ENCODE results near the gene TEX11.
"Not testable (repeated sequence)": the region's sequence is repeated elsewhere in the genome, so short reads cannot be mapped to it uniquely, and the experiment has no call there.

Gene TEX11

DNA sequence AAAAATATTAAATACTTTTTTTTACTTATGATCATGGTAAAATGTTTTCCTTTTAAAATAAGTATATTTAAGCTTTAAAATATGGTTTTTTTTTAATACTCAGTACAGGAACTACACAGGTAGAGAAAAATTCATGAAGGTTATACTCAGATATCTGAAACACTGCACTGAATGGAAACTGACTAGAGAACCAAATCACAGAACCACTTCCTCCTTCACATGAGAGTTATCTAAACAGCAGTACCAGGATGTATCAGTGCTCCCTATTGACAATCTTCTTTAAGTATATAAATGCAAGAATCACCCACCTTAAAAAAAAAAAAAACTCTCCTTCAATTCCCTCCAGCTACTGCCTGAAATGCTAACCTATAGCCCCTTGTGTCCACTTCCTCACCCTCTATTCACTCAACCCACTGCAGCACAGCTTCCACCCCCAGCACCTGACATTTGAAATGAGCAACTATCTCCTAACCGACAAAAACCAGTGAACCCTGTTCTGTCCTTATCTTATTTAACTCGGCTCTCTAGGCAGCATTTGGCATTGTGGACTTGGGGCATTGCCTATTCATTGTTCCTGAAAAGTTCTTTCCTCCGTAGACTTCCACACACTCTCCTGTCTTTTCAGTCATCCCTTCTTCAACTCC, 13.3 kb upstream of the TEX11 start:
- Histone ChIP-seq H3K27me3 (ENCODE audit: low read depth, low read length) (no peaks in the 10 kb centered on the region), H2AFZ (ENCODE audit: low read depth, low read length) (no peak overlapping the region), H3K9ac (ENCODE audit: low read length) (no peak overlapping the region), H3K4me1 (ENCODE audit: low read length) (peaks cover 5% of the 10 kb centered on the region; the same call in 1 of the 2 replicates), H4K20me1 (ENCODE audit: insufficient read depth, low read length) (no peaks in the 10 kb centered on the region), H3K4me3 (ENCODE audit: low read length) (no peak overlapping the region), H3K9me3 (ENCODE audit: insufficient read depth, low read length) (no peaks in the 10 kb centered on the region), H3K27ac (ENCODE audit: low read length) (no peak overlapping the region), H3K79me2 (ENCODE audit: low read length) (no peaks in the 10 kb centered on the region), H3K36me3 (replicated peaks; ENCODE audit: low read depth, low read length) (no peaks in the 10 kb centered on the region), H3K4me2 (ENCODE audit: low read length) (peak overlapping the region; percentile 46; the same call in 1 of the 2 replicates)
- TF ChIP-seq CTCF (IDR thresholded peaks at IDR 0.05; ENCODE audit: low read depth, low read length) (no peak), EZH2phosphoT487 (IDR thresholded peaks at IDR 0.05; ENCODE audit: low read depth) (no peak)

- no peaks in the 10 kb centered on the region for H3K36me3 ChIP-seq (replicated peaks; ENCODE audit: low read depth, low read length)
- H3K27ac ChIP-seq (ENCODE audit: low read length): no peak overlapping the region
- no peak overlapping the region for H2AFZ ChIP-seq (ENCODE audit: low read depth, low read length)
- H4K20me1 ChIP-seq (ENCODE audit: insufficient read depth, low read length): no peaks in the 10 kb centered on the region
- H3K4me1 ChIP-seq (ENCODE audit: low read length): 0 out of 2 replicates have a peak, but pooled peaks cover under 1% of the 10 kb centered on the region
- no peaks in the 10 kb centered on the region for H3K79me2 ChIP-seq (ENCODE audit: low read length)
- TF ChIP-seq EZH2phosphoT487 (IDR thresholded peaks at IDR 0.05; ENCODE audit: low read depth) (no peak), CTCF (IDR thresholded peaks at IDR 0.05; ENCODE audit: low read depth, low read length) (no peak)
- no peak overlapping the region for H3K4me3 ChIP-seq (ENCODE audit: low read length)
- no peak overlapping the region for H3K4me2 ChIP-seq (ENCODE audit: low read length)
- no peaks in the 10 kb centered on the region for H3K27me3 ChIP-seq (ENCODE audit: low read depth, low read length)
- no peak overlapping the region for H3K9ac ChIP-seq (ENCODE audit: low read length)
- H3K9me3 ChIP-seq (ENCODE audit: insufficient read depth, low read length): no peaks in the 10 kb centered on the region
Observed at GRCh38 chrX:70916754-70917153, 8.2 kb upstream of the TEX11 start.

DNA sequence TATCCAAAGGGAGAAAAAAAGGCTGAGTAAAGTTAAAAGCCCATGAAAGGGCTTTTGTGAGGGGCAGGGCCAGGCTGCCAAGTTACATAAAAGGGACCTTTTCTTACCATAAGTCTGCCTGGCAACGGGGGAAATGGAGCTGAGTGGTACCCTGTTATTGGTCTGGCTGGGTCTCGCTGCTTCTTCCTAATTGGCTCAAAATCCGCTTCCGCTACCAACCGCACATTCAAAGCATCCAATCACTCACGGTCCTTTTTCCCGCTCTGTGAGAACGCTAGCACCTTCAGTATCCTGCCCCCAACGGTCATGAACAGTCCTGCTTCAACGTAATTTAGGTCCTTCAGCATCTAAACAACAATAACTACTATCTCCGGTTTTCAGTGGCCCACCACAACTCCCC, 611 bp downstream of the TEX11 start:
- Histone ChIP-seq H3K4me2 (ENCODE audit: low read length) (no peak overlapping the region), H2AFZ (ENCODE audit: low read depth, low read length) (no peak overlapping the region), H4K20me1 (ENCODE audit: insufficient read depth, low read length) (no peaks in the 10 kb centered on the region), H3K27ac (ENCODE audit: low read length) (no peak overlapping the region), H3K4me1 (ENCODE audit: low read length) (no peaks in the 10 kb centered on the region), H3K9me3 (ENCODE audit: insufficient read depth, low read length) (no peaks in the 10 kb centered on the region), H3K9ac (ENCODE audit: low read length) (no peak overlapping the region), H3K27me3 (ENCODE audit: low read depth, low read length) (no peaks in the 10 kb centered on the region), H3K4me3 (ENCODE audit: low read length) (no peak overlapping the region), H3K36me3 (replicated peaks; ENCODE audit: low read depth, low read length) (no peaks in the 10 kb centered on the region), H3K79me2 (ENCODE audit: low read length) (no peaks in the 10 kb centered on the region)
- no peak for TF ChIP-seq EZH2phosphoT487 (IDR thresholded peaks at IDR 0.05; ENCODE audit: low read depth)
- TF ChIP-seq CTCF (IDR thresholded peaks at IDR 0.05; ENCODE audit: low read depth, low read length): no peak

GRCh38 chrX:70901465-70901864, 7.0 kb downstream of the TEX11 start:
- Histone ChIP-seq H3K9ac (ENCODE audit: low read length) (no peak overlapping the region), H3K9me3 (ENCODE audit: insufficient read depth, low read length) (no peaks in the 10 kb centered on the region), H3K79me2 (ENCODE audit: low read length) (no peaks in the 10 kb centered on the region), H3K27me3 (ENCODE audit: low read depth, low read length) (no peaks in the 10 kb centered on the region), H3K4me3 (ENCODE audit: low read length) (no peak overlapping the region), H3K4me2 (ENCODE audit: low read length) (no peak overlapping the region), H4K20me1 (ENCODE audit: insufficient read depth, low read length) (no peaks in the 10 kb centered on the region), H2AFZ (ENCODE audit: low read depth, low read length) (no peak overlapping the region), H3K27ac (ENCODE audit: low read length) (no peak overlapping the region), H3K4me1 (ENCODE audit: low read length) (no peaks in the 10 kb centered on the region), H3K36me3 (replicated peaks; ENCODE audit: low read depth, low read length) (no peaks in the 10 kb centered on the region)
- TF ChIP-seq EZH2phosphoT487 (IDR thresholded peaks at IDR 0.05; ENCODE audit: low read depth) (no peak), CTCF (IDR thresholded peaks at IDR 0.05; ENCODE audit: low read depth, low read length) (no peak)

GRCh38 chrX:70890441-70890840, 18.1 kb downstream of the TEX11 start:
- not testable (repeated sequence) for H2AFZ ChIP-seq (ENCODE audit: low read depth, low read length); H3K9ac ChIP-seq (ENCODE audit: low read length); H3K4me2 ChIP-seq (ENCODE audit: low read length); H3K36me3 ChIP-seq (replicated peaks; ENCODE audit: low read depth, low read length); H3K79me2 ChIP-seq (ENCODE audit: low read length); H3K27ac ChIP-seq (ENCODE audit: low read length); H3K4me3 ChIP-seq (ENCODE audit: low read length); H3K9me3 ChIP-seq (ENCODE audit: insufficient read depth, low read length); H3K4me1 ChIP-seq (ENCODE audit: low read length); H3K27me3 ChIP-seq (ENCODE audit: low read depth, low read length); H4K20me1 ChIP-seq (ENCODE audit: insufficient read depth, low read length)

Data from OCI-LY3 (cell line).